Large intestine (tissue), 3 donors: ENCODE results near the gene SRRM2. TPM values are rescaled to one million over a fixed set of nuclear protein-coding genes. Genes with fewer than 3 reads are reported as not detected.

Source experiments
- DNase-seq, 2 donors: peaks; one replicate each; pipeline versions ENCODE4 v3.0.0 to v3.0.0-alpha.2; 2013
- H3K27ac ChIP-seq: one replicate; pipeline ENCODE4 v1.5.1; 2013; ENCODE audit warnings: low read length
- H3K27me3 ChIP-seq: 2 replicates; pipeline ENCODE4 v1.6.1; 2013; ENCODE audit warnings: low read length; ENCODE audit not compliant: control insufficient read depth, insufficient read depth
- H3K36me3 ChIP-seq: 2 replicates; pipeline ENCODE4 v1.6.1; 2013; ENCODE audit warnings: low read length; ENCODE audit not compliant: control insufficient read depth, insufficient read depth
- H3K4me1 ChIP-seq: one replicate; pipeline ENCODE4 v1.6.1; 2013; ENCODE audit warnings: low read length; ENCODE audit not compliant: control insufficient read depth, insufficient read depth
- H3K4me3 ChIP-seq: one replicate; pipeline ENCODE4 v1.5.1; 2013; ENCODE audit warnings: low read length
- H3K9me3 ChIP-seq: one replicate; pipeline ENCODE4 v1.6.1; 2013; ENCODE audit warnings: mild to moderate bottlenecking, low read depth, low read length, moderate library complexity; ENCODE audit not compliant: control insufficient read depth
- WGBS: methylation state at CpG from one replicate; pipeline ENCODE4 v1.1.5; 2013; ENCODE audit warnings: low lambda C conversion rate; ENCODE audit not compliant: insufficient coverage; 5-methylcytosine and 5-hydroxymethylcytosine counted together
- polyA plus RNA-seq: library from polyadenylated mRNA; unstranded; fragments of 120-200 nt; gene quantifications from one replicate; pipeline ENCODE4 v1.2.1, GENCODE V29; 2013

Gene SRRM2
- polyA plus RNA-seq, 1 donor: 688 TPM

- no CpG with 5 or more reads among the region's 5 CpGs for WGBS
These were observed 15.2 kb upstream of the SRRM2 start for GRCh38 chr16:2737238-2737605.

GRCh38 chr16:2737895-2738418, 14.5 kb upstream of the SRRM2 start:
- WGBS: no CpG with 5 or more reads among the region's 7 CpGs
- H3K9me3 ChIP-seq: no peaks in the 10 kb centered on the region
- H3K27me3 ChIP-seq: no peaks in the 10 kb centered on the region
- peaks cover 12% of the 10 kb centered on the region for H3K4me1 ChIP-seq
- no peak overlapping the region for H3K27ac ChIP-seq
- no peaks in the 10 kb centered on the region for H3K36me3 ChIP-seq
- DNase-seq: no peak
- no peak overlapping the region for H3K4me3 ChIP-seq

More at GRCh38 chr16:2737238-2737605, 15.2 kb upstream of the SRRM2 start:
- no peaks in the 10 kb centered on the region for H3K36me3 ChIP-seq
- no peak overlapping the region for H3K4me3 ChIP-seq
- no peaks in the 10 kb centered on the region for H3K27me3 ChIP-seq
- H3K4me1 ChIP-seq: peaks cover 12% of the 10 kb centered on the region
- no peaks in the 10 kb centered on the region for H3K9me3 ChIP-seq
- no peak overlapping the region for H3K27ac ChIP-seq
- DNase-seq: no peak

- Histone ChIP-seq H3K4me1 (peaks cover 12% of the 10 kb centered on the region), H3K9me3 (no peaks in the 10 kb centered on the region), H3K27me3 (no peaks in the 10 kb centered on the region), H3K4me3 (no peak overlapping the region), H3K36me3 (no peaks in the 10 kb centered on the region), H3K27ac (no peak overlapping the region)
- DNase-seq: no peak
- WGBS: no CpG with 5 or more reads among the region's 5 CpGs
These were observed 13.8 kb upstream of the SRRM2 start for GRCh38 chr16:2738615-2739014.

GRCh38 chr16:2739625-2740430, 12.6 kb upstream of the SRRM2 start:
- Histone ChIP-seq H3K4me3 (no peak overlapping the region), H3K4me1 (peaks cover 12% of the 10 kb centered on the region), H3K36me3 (no peaks in the 10 kb centered on the region), H3K27me3 (no peaks in the 10 kb centered on the region), H3K27ac (no peak overlapping the region), H3K9me3 (no peaks in the 10 kb centered on the region)
- WGBS: no CpG with 5 or more reads among the region's 8 CpGs
- DNase-seq: no peak

GRCh38 chr16:2740476-2740875, 12.0 kb upstream of the SRRM2 start:
- Histone ChIP-seq H3K36me3 (no peaks in the 10 kb centered on the region), H3K27me3 (no peaks in the 10 kb centered on the region), H3K4me3 (no peak overlapping the region), H3K4me1 (peaks cover 12% of the 10 kb centered on the region), H3K27ac (no peak overlapping the region), H3K9me3 (no peaks in the 10 kb centered on the region)
- DNase-seq: no peak
- WGBS: no CpG with 5 or more reads among the region's 6 CpGs

- no peaks in the 10 kb centered on the region for H3K27me3 ChIP-seq
These were observed 11.3 kb upstream of the SRRM2 start for GRCh38 chr16:2741168-2741567.

GRCh38 chr16:2742323-2743006, 10.0 kb upstream of the SRRM2 start:
- Histone ChIP-seq H3K27ac (no peak overlapping the region), H3K4me3 (no peak overlapping the region), H3K9me3 (no peaks in the 10 kb centered on the region), H3K27me3 (no peaks in the 10 kb centered on the region), H3K4me1 (peaks cover 12% of the 10 kb centered on the region), H3K36me3 (no peaks in the 10 kb centered on the region)
- WGBS: no CpG with 5 or more reads among the region's 12 CpGs
- no peak for DNase-seq

More at GRCh38 chr16:2741168-2741567, 11.3 kb upstream of the SRRM2 start:
- Histone ChIP-seq H3K27ac (no peak overlapping the region), H3K9me3 (no peaks in the 10 kb centered on the region), H3K36me3 (no peaks in the 10 kb centered on the region), H3K4me3 (no peak overlapping the region), H3K4me1 (peaks cover 12% of the 10 kb centered on the region)
- no peak for DNase-seq
- no CpG with 5 or more reads among the region's 4 CpGs for WGBS

- Histone ChIP-seq H3K36me3 (no peaks in the 10 kb centered on the region), H3K4me3 (no peak overlapping the region), H3K9me3 (no peaks in the 10 kb centered on the region), H3K4me1 (peaks cover 12% of the 10 kb centered on the region), H3K27me3 (no peaks in the 10 kb centered on the region), H3K27ac (no peak overlapping the region)
- no CpG with 5 or more reads among the region's 19 CpGs for WGBS
- no peak for DNase-seq
These were observed 9.2 kb upstream of the SRRM2 start for GRCh38 chr16:2743007-2743810.

GRCh38 chr16:2744711-2745110, 7.7 kb upstream of the SRRM2 start:
- no peak for DNase-seq
- H3K9me3 ChIP-seq: no peaks in the 10 kb centered on the region
- H3K4me3 ChIP-seq: no peak overlapping the region
- H3K27ac ChIP-seq: no peak overlapping the region
- no CpG with 5 or more reads among the region's 6 CpGs for WGBS
- no peaks in the 10 kb centered on the region for H3K4me1 ChIP-seq
- no peaks in the 10 kb centered on the region for H3K36me3 ChIP-seq
- no peaks in the 10 kb centered on the region for H3K27me3 ChIP-seq
